Keratinocyte (primary cell): ENCODE results near the gene TTC38.

Experiments
- CTCF ChIP-seq, 3 experiments: IDR thresholded peaks in 1 of 3; conservative IDR thresholded peaks in 1 of 3; optimal IDR thresholded peaks in 1 of 3; 2 replicates in 2 of 3; 3 replicates in 1 of 3; pipeline versions ENCODE3 to v1.5.1; 2011; ENCODE audit warnings: low read length in 3 of 3, mild to moderate bottlenecking in 3 of 3, moderate library complexity in 2 of 3, control low read depth in 1 of 3, inconsistent platforms in 1 of 3; ENCODE audit not compliant: insufficient read depth in 2 of 3; ENCODE audit errors: extremely low read depth in 1 of 3
- EZH2 ChIP-seq: IDR thresholded peaks from one replicate; pipeline ENCODE4 v1.6.1; 2012; ENCODE audit warnings: inconsistent platforms, mild to moderate bottlenecking, low read length, moderate library complexity

GRCh38 chr22:46336119-46337078 lies 68.6 kb downstream of the TTC38 start:
- no peak for TF ChIP-seq CTCF (optimal IDR thresholded peaks at IDR 0.05 in 1 of 3, IDR thresholded peaks at IDR 0.05 in 1 of 3, conservative IDR thresholded peaks at IDR 0.05 in 1 of 3; ENCODE audit: extremely low read depth in 1 of 3, insufficient read depth in 2 of 3, low read length in 3 of 3)
- TF ChIP-seq EZH2: no peak
